GM21515 (cell line): ENCODE data around the gene GJD4.

Experiments used
- ATAC-seq: cut with Tn5 transposase; IDR thresholded peaks from one replicate; pipeline ENCODE4 v1.9.1; 2021; ENCODE audit not compliant: unreplicated experiment

GJD4 gene

DNA sequence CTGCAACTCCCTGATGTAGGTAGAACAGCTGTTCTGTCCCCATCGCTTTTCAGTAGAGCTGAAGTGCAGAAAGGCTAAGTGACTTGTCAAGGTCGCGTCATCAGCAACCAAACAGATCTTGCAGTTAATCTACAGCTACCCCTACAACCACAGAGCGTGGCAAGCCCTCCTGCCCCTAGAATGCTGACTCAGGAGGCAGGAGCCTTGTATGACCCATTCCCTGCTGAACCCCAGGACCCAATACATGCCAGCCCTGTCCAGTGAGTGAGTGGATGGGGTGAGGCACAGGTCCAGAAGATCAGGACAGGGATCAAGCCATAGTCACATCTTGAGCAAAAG is 26.6 kb upstream of the GJD4 start:
- no peak for ATAC-seq

DNA sequence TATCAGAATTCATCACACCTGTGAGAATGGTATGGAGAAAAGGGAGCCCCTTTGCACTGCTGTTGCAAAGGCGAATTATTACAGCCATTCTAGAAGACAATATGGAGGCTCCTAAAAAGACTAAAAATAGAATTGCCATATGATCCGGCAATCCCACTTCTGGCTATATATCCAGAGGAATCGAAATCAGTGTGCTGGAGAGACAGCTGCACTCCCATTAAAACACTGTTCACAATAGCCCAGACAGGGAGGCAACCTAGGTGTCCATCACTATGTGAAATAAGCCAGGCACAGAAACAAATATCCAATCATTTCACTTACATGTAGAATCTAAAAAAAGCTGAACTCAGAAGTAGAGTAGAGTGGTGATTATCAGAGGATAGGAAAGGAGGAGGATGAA is 26.0 kb upstream of the GJD4 start:
- ATAC-seq: no peak

DNA sequence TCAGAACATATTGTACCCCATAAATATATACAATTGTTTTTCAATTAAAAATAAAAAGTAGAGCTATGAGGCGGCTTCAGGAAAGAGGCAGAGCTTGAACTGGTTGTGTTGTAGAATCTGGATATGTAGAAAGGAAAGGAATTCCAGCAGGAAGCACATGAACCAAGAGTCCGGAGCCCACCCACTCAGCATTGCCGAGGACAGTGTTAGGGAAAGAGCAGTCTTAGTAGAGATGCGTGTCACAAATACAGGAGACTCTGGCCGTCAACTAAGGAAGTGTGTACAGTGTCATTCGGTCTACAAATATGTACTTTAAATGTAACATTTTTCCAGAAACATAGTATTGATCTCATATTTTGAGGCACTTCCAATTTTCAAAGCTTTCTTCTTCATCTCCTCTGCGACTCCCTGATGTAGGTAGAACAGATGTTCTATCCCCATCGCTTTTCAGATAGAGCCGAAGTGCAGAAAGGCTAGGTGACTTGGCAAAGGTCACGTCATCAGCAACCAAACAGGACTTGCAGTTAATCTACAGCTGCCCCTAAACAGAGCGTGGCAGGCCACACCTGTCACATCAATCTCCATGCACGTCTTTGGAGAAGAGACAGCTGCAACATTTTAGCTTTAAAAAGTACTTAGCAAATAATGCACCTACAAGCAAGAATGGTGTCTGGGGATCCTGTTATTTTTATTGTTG is 25.3 kb upstream of the GJD4 start:
- ATAC-seq: no peak

DNA sequence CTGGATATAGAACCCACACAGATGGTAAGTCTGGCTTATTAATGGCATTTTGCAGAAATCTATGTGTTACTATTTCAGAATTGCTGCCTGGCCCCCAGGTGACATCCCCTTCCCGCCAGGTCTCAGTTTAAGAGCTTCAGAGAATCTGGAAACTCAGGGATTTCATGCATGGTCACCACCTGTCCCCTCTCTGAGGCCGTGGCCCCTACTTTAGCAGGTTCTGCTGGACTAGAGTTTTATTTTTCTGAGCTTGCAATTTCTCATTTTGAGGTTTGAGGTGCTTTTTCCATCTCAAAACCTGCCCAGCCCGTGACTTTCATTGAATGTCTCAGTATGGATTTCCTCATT is 24.7 kb upstream of the GJD4 start:
- no peak for ATAC-seq

DNA sequence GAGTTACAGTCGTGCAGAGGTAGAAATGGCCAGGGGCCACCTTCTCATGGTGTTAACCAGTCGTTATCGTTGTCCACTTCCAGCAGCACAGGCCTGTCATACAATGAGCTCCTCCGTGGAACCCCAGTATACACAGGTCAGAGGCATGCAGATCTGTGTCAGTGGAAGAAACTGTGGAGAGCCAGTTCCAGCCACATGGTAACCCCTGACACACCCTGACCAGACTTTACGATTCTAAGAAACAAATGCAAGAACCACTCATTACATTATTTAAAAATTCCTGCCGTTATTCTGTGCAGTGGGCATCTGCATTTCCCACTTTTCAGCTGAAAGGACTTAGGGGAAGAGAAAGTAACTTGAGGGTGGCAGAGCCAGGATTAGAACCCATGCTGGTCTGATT is 23.5 kb upstream of the GJD4 start:
- ATAC-seq: no peak

DNA sequence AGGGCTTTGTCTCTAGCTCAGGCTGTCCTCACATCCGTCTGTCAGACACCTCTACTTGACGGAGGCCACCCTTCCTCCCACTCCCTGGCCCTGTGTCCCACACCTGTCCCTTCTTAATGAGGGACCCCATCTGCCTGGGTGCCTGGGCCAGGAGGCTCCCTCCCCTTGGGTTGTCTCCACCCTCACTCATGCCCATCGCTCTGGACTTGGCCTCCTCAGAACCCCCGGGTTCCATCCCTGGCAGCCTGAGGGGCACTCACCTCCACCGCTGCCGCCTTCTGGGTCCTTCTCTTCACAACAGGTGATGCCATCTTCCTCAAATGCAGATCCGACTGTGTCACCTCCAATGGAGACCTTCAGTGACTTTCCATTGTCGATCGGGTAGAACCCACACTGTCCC is 20.2 kb upstream of the GJD4 start:
- no peak for ATAC-seq

DNA sequence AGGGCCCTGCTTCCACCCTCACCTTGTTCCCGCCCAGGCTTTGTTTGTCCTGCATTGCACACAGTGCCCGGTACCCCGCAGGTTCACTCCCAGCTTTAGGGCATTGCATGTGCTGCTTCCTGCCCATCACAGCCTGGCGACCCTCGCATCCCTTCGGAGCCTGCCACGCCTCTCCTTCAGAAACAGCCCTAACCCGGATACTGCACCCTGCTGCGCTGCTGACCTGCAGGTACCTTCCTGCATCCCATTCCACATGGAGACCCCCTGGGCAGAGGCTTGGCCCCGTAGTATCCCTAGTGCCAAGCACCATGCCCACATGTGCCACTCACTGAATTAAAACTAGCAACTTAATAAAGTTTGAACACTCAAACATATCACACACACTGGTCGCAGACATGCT is 19.8 kb upstream of the GJD4 start:
- ATAC-seq: no peak

DNA sequence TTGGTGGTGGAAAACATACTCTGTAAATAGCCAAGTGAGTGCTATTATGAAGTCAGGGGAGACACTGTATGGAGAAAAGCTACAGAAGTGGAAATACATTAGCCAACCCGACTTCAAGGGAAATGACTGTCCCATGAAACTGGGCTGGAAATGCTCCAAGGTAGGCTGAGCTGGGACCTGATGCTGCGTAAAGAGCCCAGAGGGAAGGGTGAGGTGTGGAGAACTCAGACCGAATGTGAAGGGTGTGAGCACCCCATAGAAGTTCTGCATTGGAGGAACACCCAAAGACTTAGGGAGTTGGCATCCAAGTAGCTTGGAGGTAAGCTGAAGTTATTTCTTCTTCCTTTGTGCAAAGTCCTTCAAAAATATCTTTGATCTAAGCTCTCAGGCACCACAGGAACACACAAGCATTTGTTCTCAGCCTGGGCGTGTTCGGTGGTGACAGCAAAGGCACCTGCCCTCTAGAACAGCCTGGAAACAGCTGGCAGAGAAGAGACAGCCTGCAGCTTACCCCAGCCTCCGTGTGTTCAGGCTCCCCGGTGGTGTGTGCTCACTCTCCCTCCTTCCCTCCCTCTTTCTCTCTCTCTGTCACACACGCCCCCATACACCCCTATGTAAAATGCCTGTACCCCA is 19.1 kb upstream of the GJD4 start:
- no peak for ATAC-seq

DNA sequence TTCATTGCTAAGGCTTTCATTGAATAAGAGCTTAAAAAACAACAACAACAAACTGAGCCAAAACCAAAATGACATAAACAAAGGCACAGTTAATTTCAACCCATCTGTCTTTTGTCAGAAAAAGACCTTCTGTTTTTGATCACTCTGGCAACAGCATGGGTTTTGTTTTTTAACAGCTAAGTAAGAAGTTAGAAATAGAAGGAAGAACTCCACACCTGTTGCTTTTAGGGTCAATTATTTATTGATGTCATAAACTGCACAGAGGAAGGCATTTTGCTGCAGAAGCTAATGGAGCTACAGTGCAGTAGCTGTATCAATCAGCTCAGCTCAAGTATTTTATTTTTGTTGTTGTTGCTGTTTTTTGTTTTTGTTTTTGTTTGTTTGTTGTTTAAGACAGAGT is 16.3 kb upstream of the GJD4 start:
- no peak for ATAC-seq

DNA sequence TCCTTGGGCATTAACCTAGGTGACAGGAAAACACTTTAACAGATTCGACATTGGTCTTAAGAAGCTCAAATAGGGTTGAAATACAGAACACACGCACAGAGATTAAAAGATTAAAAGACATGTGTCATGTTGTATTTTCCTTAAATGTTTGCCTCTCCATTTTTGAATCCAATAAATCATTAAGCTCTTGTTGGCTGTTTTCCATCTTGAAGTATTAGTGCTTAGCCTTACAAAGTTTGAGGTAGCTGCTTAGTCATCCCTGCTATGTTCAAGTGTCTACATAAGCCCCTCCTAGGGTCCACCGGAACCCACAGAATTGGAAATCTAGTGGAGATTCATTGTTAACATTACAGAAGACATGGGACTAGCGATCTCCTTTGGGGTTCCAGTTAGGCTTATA is 12.7 kb upstream of the GJD4 start:
- ATAC-seq: no peak

DNA sequence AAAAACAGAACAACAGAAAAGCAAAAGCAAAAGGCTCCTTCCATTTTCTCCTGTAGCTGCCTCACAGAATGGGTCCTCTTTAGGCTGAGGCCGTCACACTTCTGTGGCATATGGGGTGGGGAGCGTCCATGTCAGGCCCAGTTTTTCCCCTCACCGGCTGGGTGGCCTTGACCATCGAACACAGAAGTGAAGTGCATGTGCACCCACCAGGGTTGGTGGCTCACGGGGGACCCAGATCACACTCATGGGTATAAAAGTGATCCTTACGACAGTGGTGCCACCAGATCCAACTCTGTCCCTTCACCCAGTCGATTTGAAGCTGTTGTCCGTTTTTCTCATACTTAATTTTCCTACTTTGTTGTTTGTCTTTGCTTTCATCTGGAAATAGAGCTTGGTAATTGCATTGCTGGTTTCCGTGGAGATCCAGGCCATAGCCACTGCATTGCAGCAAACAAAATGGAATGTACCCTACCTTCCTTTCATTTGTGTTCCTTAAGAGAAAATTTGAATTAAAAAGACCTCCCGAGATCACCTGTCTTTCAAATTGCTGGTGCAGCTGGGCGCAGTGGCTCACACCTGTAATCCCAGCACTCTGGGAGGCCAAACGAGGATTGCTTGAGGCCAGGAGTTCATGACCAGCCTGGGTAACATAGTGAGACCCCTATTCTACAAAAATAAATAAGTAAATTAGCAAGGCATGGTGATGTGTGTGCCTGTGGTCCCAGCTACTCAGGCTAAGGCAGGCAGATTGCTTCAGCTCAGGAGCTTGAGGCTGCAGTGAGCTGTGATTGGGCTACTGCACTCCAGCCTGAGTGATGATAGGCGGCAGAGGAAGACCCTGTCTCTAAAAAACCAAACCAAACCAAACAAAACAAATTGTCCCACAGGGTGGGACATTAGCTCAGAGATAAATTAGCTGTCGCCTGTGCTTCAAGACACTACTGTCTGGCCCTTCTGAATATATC is 10.7 kb upstream of the GJD4 start:
- no peak for ATAC-seq

DNA sequence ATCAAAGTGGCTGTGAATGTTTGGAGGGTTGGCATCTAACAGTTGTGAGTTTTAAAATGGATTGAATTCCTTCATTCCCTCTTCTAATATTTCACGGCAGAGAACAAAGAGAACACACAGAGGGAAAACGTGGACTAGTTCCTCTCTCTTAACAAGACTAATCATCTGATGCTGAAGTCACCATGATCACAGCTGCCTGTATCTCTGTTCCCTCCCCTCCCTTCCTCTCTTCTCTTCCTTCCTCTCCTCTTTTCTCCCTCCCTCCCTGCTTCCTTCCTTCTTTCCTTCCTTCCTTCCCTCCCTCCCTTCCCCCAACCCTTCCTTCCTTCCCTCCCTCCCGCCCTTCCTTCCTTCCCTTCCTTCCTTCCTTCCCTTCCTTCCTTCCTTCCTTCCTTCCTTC is 10.0 kb upstream of the GJD4 start:
- ATAC-seq: no peak

DNA sequence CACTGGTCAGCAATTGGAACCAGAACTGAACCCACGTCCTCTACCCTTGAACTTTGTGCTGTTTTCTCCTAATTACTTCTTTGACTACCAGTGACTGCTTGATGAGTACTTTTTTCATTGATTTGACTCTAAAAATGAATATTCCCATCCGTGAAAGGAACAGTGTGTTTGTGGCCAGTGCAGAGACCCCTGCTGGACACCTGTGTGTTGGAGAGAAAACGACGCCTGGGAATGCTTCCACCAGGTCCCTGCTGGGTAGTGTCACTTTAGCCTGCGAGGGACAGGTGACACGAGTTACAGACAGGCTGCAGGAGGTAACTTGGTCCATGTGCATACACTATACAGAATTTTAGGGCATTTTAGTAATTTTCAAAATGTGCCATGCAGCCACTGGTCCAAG is 6.8 kb upstream of the GJD4 start:
- ATAC-seq: no peak

DNA sequence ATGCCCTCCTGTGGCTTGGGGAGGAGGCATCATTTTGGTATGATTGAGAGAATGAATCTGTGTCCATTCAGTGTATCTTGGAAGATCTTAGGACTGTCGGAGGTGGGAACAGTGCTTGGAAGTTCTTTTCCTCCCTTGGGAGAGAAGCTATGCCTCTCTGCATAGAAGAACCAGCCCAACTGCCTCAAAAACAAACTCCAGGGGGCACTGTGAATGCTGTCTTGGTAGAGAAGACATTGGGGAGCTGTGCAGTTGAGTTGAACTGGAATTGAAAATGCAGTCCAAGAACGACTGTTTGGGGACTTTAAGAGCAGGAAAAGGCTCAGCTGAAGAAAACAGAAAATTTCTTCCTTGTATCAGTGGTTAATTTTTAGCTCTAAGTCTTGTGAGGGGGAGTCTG is 4.9 kb upstream of the GJD4 start:
- no peak for ATAC-seq

DNA sequence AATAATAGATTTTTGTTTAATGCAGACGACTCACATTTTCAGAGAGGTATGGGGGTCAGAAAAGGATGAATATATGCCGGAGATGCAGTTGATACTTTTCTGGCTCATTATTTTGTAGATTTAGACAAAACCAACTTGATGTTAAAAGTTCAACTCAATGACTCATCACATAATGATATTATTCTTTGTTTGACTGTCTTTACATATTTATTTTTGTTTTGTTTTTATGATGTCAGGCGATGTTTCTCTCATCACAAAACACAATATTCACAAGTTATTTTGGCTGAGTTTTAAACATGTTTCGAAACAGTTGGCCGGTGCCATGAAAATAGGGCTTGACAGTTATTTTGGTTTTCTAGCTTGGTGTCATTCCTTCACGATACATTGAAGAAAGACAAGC is 1.3 kb downstream of the GJD4 start:
- ATAC-seq: no peak

DNA sequence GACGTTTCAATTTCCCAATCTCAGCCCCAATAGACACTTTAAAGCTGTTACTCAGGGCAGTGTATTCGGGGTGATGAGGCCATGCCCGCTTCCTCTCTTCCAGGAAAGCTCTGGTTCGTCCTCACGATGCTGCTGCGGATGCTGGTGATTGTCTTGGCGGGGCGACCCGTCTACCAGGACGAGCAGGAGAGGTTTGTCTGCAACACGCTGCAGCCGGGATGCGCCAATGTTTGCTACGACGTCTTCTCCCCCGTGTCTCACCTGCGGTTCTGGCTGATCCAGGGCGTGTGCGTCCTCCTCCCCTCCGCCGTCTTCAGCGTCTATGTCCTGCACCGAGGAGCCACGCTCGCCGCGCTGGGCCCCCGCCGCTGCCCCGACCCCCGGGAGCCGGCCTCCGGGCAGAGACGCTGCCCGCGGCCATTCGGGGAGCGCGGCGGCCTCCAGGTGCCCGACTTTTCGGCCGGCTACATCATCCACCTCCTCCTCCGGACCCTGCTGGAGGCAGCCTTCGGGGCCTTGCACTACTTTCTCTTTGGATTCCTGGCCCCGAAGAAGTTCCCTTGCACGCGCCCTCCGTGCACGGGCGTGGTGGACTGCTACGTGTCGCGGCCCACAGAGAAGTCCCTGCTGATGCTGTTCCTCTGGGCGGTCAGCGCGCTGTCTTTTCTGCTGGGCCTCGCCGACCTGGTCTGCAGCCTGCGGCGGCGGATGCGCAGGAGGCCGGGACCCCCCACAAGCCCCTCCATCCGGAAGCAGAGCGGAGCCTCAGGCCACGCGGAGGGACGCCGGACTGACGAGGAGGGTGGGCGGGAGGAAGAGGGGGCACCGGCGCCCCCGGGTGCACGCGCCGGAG is 2.6 kb downstream of the GJD4 start:
- no peak for ATAC-seq

DNA sequence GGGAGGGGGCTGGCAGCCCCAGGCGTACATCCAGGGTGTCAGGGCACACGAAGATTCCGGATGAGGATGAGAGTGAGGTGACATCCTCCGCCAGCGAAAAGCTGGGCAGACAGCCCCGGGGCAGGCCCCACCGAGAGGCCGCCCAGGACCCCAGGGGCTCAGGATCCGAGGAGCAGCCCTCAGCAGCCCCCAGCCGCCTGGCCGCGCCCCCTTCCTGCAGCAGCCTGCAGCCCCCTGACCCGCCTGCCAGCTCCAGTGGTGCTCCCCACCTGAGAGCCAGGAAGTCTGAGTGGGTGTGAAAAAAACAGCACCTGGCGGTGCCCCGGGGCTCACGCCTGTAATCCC is 3.2 kb downstream of the GJD4 start:
- no peak for ATAC-seq

DNA sequence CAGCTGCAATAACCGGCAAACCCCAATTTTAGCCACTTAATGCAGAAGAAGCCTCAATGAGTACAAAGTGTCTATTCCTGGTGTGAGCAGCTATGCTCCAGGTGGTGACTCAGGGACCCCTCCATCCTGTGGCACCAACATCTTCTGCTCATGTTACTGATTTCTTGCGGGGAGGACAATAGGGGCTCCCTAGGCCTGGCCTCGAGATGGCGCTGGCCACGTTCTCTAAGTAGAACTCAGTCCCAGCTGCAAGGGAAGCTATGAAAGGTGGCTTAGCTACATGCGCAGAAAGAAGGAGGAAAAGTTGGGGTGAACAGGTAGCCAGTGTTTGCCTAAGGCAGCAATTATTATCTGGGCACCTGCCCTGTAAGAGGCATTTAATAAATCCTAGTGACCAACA is 6.6 kb downstream of the GJD4 start:
- ATAC-seq: no peak

DNA sequence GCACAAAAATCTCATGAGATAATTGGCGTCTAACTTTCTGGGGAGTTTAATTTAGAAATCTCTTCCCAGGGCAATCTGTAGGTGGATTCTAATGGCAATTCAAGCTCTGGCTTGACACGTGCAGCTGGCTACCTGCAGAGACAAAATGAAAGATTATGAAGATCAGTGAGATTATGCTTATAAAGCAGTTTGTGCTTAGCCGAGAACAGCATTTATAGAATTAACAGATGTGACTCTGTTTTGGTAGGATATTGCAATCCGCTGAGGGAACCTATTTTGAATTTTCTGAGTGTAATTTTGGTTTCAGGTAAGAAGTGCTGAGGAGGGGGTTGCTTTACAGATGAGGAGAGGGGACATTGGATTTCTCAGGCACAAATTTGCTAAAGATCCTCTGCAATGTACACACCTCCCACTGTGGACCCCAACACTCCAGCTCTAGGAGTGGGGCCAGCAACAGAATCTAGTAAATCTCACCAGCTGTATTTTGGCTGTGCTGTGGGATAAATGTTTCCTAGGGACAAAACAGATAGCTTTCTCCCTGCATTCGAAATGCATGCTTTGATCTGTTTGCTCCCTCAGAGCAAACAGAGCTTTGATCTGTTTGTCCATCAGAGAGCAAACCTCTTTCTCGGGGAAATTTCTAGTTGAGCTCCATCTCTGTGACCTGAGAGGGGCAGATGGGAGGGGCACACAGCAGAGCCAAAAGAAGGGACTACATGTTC is 7.4 kb downstream of the GJD4 start:
- no peak for ATAC-seq

DNA sequence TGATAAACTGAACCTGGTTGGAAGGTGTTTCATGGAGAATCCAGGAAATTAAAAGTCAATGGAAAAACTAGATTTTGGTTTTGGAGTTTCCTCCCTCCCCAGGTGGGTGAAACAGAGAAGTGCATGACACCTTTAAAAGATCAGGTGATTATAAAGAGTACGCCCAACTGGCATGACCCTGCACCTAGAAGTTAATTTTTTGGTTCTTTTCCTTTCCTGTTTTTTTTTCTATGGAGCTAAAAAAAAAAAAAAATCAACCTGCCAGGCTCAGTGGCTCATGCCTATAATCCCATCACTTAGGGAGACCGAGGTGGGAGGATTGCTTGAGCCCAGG is 7.9 kb downstream of the GJD4 start:
- no peak for ATAC-seq
